OCI-LY7 (cell line): Measurements from ENCODE around the gene NDUFC1. TPM values are rescaled to one million over a fixed set of nuclear protein-coding genes. Genes with fewer than 3 reads are reported as not detected.
A peak's percentile ranks its signal among the peaks of the same experiment; 100 is the strongest.
"Not testable (repeated sequence)": the region's sequence is repeated elsewhere in the genome, so short reads cannot be mapped to it uniquely, and the experiment has no call there.

Source experiments
- BruUV-seq: library from RNA; stranded (reverse); fragments of 400-500 nt; replicated peaks from 2 replicates; lab custom pipeline; 2021; lab: Mats Ljungman, UMichigan
- CTCF ChIA-PET: fragments of 300-600 bp; sonication (Branson Sonifier 250); formaldehyde crosslinking; loops from one replicate; lab custom pipeline; 2022; ENCODE audit warnings: antibody characterized with exemption; ENCODE audit not compliant: unreplicated experiment; lab: Charles Lee
- POLR2A ChIA-PET: fragments of 300-600 bp; sonication (Branson Sonifier 250); formaldehyde crosslinking; loops from one replicate; lab custom pipeline; 2022; ENCODE audit warnings: antibody characterized with exemption; lab: Charles Lee
- DNase-seq: peaks from one replicate; pipeline ENCODE4 v3.0.0-alpha.2; 2015; ENCODE audit warnings: low spot score
- H2AFZ ChIP-seq: fragments of 200-600 bp; sonication (generic), shearing (Covaris generic); 2 replicates; pipeline ENCODE4 v1.6.1; 2014; ENCODE audit warnings: mild to moderate bottlenecking, antibody characterized with exemption, low read length, moderate library complexity
- H3K27ac ChIP-seq: fragments of 200-600 bp; sonication (generic); 2 replicates; pipeline ENCODE4 v1.5.1; 2014; ENCODE audit warnings: mixed run types, low read depth, mild to moderate bottlenecking, moderate library complexity, low read length, inconsistent platforms; ENCODE audit not compliant: poor library complexity, severe bottlenecking
- H3K36me3 ChIP-seq: fragments of 200-600 bp; sonication (generic); 2 replicates; pipeline ENCODE4 v1.6.1; 2014; ENCODE audit warnings: mild to moderate bottlenecking, antibody characterized with exemption, low read length, moderate library complexity, mixed read lengths; ENCODE audit not compliant: insufficient read depth
- H3K4me1 ChIP-seq: fragments of 200-600 bp; sonication (generic); 2 replicates; pipeline ENCODE4 v1.5.1; 2014; ENCODE audit warnings: mild to moderate bottlenecking, low read length; ENCODE audit not compliant: insufficient read depth, poor library complexity, severe bottlenecking
- H3K4me2 ChIP-seq: fragments of 200-600 bp; sonication (generic); 2 replicates; pipeline ENCODE4 v1.6.1; 2014; ENCODE audit warnings: mild to moderate bottlenecking, low read length
- H3K4me3 ChIP-seq: fragments of 200-600 bp; sonication (generic); 2 replicates; pipeline ENCODE4 v1.5.1; 2014; ENCODE audit warnings: mild to moderate bottlenecking, low read depth, low read length; ENCODE audit not compliant: poor library complexity, severe bottlenecking
- H3K79me2 ChIP-seq: fragments of 200-600 bp; sonication (generic); 2 replicates; pipeline ENCODE4 v1.6.1; 2016; ENCODE audit warnings: low read depth, mild to moderate bottlenecking, low read length, moderate library complexity, mixed read lengths; ENCODE audit not compliant: insufficient read depth
- H3K9me2 ChIP-seq: fragments of 200-600 bp; sonication (generic); 2 replicates; pipeline ENCODE4 v1.6.1; 2016; ENCODE audit warnings: mild to moderate bottlenecking, low read length, mixed read lengths; ENCODE audit not compliant: insufficient read depth
- H3K9me3 ChIP-seq: fragments of 200-600 bp; sonication (generic); 2 replicates; pipeline ENCODE4 v1.6.1; 2014; ENCODE audit warnings: mild to moderate bottlenecking, mixed run types, low read length, mixed read lengths
- H4K20me1 ChIP-seq: fragments of 200-600 bp; sonication (generic); 2 replicates; pipeline ENCODE4 v1.6.1; 2014; ENCODE audit warnings: mild to moderate bottlenecking, antibody characterized with exemption, low read length, moderate library complexity, mixed read lengths; ENCODE audit not compliant: insufficient read depth
- EZH2phosphoT487 ChIP-seq: fragments of 200-600 bp; sonication (generic); IDR thresholded peaks from 2 replicates; pipeline ENCODE4 v1.6.1; 2018; ENCODE audit warnings: low read depth, borderline replicate concordance, mild to moderate bottlenecking, mixed run types, antibody characterized with exemption, low read length, moderate library complexity, mixed read lengths
- intact Hi-C: fragments of 100-400 bp; cut with micrococcal nuclease; formaldehyde crosslinking; loops from one replicate; pipeline ENCODE4 v1.10.0; 2022; ENCODE audit not compliant: unreplicated experiment
- total RNA-seq, 2 experiments: library from RNA; depleted of rRNA in 1 of 2; stranded (reverse); fragments of >200 nt in 1 of 2; shearing (Covaris generic) in 1 of 2; gene quantifications; 2 replicates each; pipeline ENCODE4 v1.2.3, GENCODE V29; 2014 to 2022
- TF ChIP-seq, protein P1 (sequence below): fragments of 200-600 bp; sonication (generic); conservative IDR thresholded peaks from 2 replicates; pipeline ENCODE4 v1.5.1; 2014; ENCODE audit warnings: mild to moderate bottlenecking, antibody characterized with exemption, low read length, moderate library complexity, mixed read lengths

The NDUFC1 gene
- total RNA-seq, 2 experiments from 2014 or later, result 69.2 to 82.6 TPM

DNA sequence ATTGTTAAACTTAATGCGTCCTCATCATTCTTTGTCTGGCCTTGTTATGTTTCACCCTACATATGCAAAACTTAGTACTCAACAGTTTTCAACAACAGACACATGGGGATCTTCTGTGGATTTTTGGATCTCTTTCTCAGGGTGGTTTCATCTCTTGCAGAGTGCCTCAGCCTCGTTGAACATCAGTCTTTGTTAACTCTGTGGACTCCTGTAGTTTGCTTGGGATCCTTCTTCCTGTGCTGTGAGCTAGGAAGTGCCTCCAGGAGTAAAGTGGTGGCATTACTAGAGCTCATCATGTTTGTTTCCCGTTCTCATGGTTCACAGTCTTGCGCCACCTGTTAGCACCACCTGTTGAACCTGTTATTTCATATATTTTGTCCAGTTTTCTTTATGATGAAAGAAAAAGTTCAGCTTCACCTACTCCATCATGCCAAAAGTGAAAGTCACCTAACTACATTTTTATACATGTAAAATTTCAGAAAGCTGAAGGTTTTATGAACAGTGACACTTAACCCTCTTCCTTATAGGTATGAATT lies 27.5 kb upstream of the NDUFC1 start:
- ChIA-PET CTCF (no interaction called here), POLR2A (interaction anchor here (0.8 to 2.3 kb wide), 13 partner anchors 8 to 124 kb away, joined by 3 to 15 read pairs (median 5); partner anchors contain the start of gene NAA15)
- Histone ChIP-seq H3K4me2 (peak overlapping the region; percentile 51), H3K9me3 (no peaks in the 10 kb centered on the region; the same call in 1 of the 2 replicates), H3K36me3 (peaks cover 94% of the 10 kb centered on the region), H3K4me1 (peaks cover 25% of the 10 kb centered on the region), H3K4me3 (peak overlapping the region; percentile 1), H3K9me2 (no peaks in the 10 kb centered on the region), H4K20me1 (peaks cover 30% of the 10 kb centered on the region), H3K27ac (peak overlapping the region; percentile 49), H2AFZ (no peak overlapping the region), H3K79me2 (peaks cover 100% of the 10 kb centered on the region)
- TF ChIP-seq, protein P1, sequence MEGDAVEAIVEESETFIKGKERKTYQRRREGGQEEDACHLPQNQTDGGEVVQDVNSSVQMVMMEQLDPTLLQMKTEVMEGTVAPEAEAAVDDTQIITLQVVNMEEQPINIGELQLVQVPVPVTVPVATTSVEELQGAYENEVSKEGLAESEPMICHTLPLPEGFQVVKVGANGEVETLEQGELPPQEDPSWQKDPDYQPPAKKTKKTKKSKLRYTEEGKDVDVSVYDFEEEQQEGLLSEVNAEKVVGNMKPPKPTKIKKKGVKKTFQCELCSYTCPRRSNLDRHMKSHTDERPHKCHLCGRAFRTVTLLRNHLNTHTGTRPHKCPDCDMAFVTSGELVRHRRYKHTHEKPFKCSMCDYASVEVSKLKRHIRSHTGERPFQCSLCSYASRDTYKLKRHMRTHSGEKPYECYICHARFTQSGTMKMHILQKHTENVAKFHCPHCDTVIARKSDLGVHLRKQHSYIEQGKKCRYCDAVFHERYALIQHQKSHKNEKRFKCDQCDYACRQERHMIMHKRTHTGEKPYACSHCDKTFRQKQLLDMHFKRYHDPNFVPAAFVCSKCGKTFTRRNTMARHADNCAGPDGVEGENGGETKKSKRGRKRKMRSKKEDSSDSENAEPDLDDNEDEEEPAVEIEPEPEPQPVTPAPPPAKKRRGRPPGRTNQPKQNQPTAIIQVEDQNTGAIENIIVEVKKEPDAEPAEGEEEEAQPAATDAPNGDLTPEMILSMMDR, result no peak; the same call in 1 of the 2 replicates
- no peak for TF ChIP-seq EZH2phosphoT487
- peak; percentile 14 for DNase-seq
- intact Hi-C loops, result no loop called here
- BruUV-seq, result no TSS peak

DNA sequence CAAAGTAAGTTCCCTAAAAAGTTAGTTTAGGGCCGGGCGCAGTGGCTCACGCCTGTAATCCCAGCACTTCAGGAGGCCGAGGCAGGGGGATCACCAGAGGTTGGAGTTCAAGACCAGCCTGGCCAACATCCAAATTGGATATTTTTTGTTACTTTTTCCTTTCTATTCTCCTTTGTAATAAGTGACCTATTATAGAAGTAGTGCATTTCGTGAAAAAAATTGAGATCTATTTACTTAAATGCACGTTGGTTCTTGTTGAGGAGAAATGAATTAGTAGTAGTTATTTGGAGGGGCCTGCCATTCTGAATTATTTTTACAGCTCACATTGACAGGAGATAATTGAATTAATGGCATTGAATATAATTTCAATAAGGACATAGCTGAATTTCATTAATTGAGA lies 22.3 kb upstream of the NDUFC1 start:
- intact Hi-C loops, result no loop called here
- no peaks in the 10 kb centered on the region for H3K9me2 ChIP-seq
- peaks cover 25% of the 10 kb centered on the region; the same call in 1 of the 2 replicates for H4K20me1 ChIP-seq
- H3K27ac ChIP-seq, result no peak overlapping the region
- H2AFZ ChIP-seq, result no peak overlapping the region
- ChIA-PET CTCF (no interaction called here), POLR2A (interaction anchor here (1.0 to 1.4 kb wide), 3 partner anchors 12 to 147 kb away, joined by 3 to 5 read pairs (median 3); partner anchors contain the start of gene ELF2)
- peaks cover 100% of the 10 kb centered on the region for H3K79me2 ChIP-seq
- TF ChIP-seq, protein P1, result no peak
- no peak for TF ChIP-seq EZH2phosphoT487
- BruUV-seq, result no TSS peak
- H3K4me2 ChIP-seq, result peak overlapping the region; percentile 40
- H3K36me3 ChIP-seq, result peaks cover 82% of the 10 kb centered on the region
- H3K9me3 ChIP-seq, result peaks cover 11% of the 10 kb centered on the region; the same call in 1 of the 2 replicates
- H3K4me3 ChIP-seq, result no peak overlapping the region
- peaks cover 20% of the 10 kb centered on the region for H3K4me1 ChIP-seq
- DNase-seq, result no peak

DNA sequence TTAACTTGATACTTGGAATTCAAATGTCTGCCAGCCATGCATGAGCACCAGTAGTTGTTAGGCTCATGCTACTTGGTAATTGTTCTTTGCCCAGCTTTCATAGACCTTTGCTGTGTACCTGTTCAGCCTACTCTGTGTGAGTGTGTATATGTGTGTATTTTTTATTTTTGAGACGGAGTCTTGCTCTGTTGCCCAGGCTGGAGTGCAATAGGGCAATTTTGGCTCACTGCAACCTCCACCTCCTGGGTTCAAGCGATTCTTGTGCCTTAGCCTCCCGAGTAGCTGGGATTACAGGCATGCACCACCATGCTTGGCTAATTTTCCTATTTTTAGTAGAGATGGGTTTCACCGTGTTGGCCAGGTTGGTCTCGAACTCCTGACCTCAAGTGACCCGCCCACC lies 20.3 kb upstream of the NDUFC1 start:
- H3K27ac ChIP-seq, DNase-seq, H2AFZ ChIP-seq, BruUV-seq, H3K4me2 ChIP-seq, H3K9me2 ChIP-seq, H3K4me3 ChIP-seq, intact Hi-C loops: not testable (repeated sequence)
- ChIA-PET CTCF (interaction anchor here (1.1 kb wide), 1 partner anchor 8 kb away, joined by 3 read pairs; no protein-coding TSS in a partner anchor), POLR2A (interaction anchor here (0.6 to 2.1 kb wide), 8 partner anchors 7 to 134 kb away, joined by 3 to 15 read pairs (median 5); no protein-coding TSS in a partner anchor)
- peaks cover 82% of the 10 kb centered on the region for H3K36me3 ChIP-seq
- H3K9me3 ChIP-seq, result peaks cover 26% of the 10 kb centered on the region
- peaks cover 16% of the 10 kb centered on the region for H3K4me1 ChIP-seq
- peaks cover 100% of the 10 kb centered on the region for H3K79me2 ChIP-seq
- peaks cover 25% of the 10 kb centered on the region; the same call in 1 of the 2 replicates for H4K20me1 ChIP-seq

DNA sequence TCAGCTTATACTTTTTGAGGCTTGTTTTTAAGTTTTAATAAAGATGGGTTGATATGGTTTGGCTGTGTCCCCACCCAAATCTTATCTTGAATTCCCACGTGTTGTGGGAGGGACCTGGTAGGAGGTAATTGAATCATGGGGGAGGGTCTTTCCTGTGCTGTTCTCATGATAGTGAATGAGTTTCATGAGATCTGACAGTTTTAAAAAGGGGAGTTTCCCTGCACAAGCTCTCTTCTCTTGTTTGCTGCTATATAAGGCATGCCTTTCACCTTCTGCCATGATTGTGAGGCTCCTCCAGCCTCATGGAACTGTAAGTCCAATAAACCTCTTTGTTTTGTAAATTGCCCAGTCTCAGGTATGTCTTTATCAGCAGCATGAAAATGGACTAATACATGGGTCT lies 19.8 kb upstream of the NDUFC1 start:
- Histone ChIP-seq H3K9me3 (peaks cover 29% of the 10 kb centered on the region), H3K36me3 (peaks cover 82% of the 10 kb centered on the region), H3K4me1 (peaks cover 17% of the 10 kb centered on the region), H4K20me1 (peaks cover 25% of the 10 kb centered on the region; the same call in 1 of the 2 replicates), H3K79me2 (peaks cover 100% of the 10 kb centered on the region)
- H2AFZ ChIP-seq, CTCF ChIA-PET, intact Hi-C loops, H3K4me2 ChIP-seq, BruUV-seq, H3K27ac ChIP-seq, H3K4me3 ChIP-seq, H3K9me2 ChIP-seq, DNase-seq: not testable (repeated sequence)
- POLR2A ChIA-PET, result interaction anchor here (0.6 to 2.1 kb wide), 8 partner anchors 8 to 230 kb away, joined by 3 to 15 read pairs (median 4); partner anchors contain the start of gene NAA15
